WTC11 (cell line): Measurements from ENCODE around the gene RBBP4. TPM values are rescaled to one million over a fixed set of nuclear protein-coding genes. Genes with fewer than 3 reads are reported as not detected.
A peak's percentile ranks its signal among the peaks of the same experiment; 100 is the strongest.

Experiments
- ATAC-seq: fragments of 200-7000 bp; cut with Tn5 transposase; 2 replicates; pipeline ENCODE4 v1.10.0; 2021; ENCODE audit warnings: mild to moderate bottlenecking, moderate library complexity
- CTCF ChIA-PET: fragments of 300-600 bp; sonication (Branson Sonifier 250); formaldehyde crosslinking; loops from one replicate; lab custom pipeline; 2021; ENCODE audit warnings: antibody characterized with exemption; lab: Charles Lee
- POLR2A ChIA-PET: fragments of 350-600 bp; sonication (Branson Sonifier 250); formaldehyde crosslinking; loops from one replicate; lab custom pipeline; 2021; ENCODE audit warnings: antibody characterized with exemption; lab: Charles Lee
- DNase-seq: peaks from one replicate; pipeline ENCODE4 v3.0.0; 2021; ENCODE audit warnings: low spot score
- H3K27ac Mint-ChIP-seq: 2 replicates; pipeline ENCODE4 v1.8.0; 2021; ENCODE audit warnings: mixed read lengths
- H3K27me3 Mint-ChIP-seq: 2 replicates; pipeline ENCODE4 v1.8.0; 2021; ENCODE audit warnings: low read depth, mild to moderate bottlenecking, moderate library complexity, mixed read lengths
- H3K36me3 Mint-ChIP-seq: 2 replicates; pipeline ENCODE4 v1.8.0; 2021; ENCODE audit warnings: mixed read lengths
- H3K4me1 Mint-ChIP-seq: 2 replicates; pipeline ENCODE4 v1.8.0; 2022; ENCODE audit warnings: mixed read lengths
- H3K4me3 Mint-ChIP-seq: 2 replicates; pipeline ENCODE4 v1.8.0; 2021; ENCODE audit warnings: mild to moderate bottlenecking, moderate library complexity, mixed read lengths
- H3K9me3 Mint-ChIP-seq: 2 replicates; pipeline ENCODE4 v1.8.0; 2021; ENCODE audit warnings: mixed read lengths
- PRRX2 ChIP-seq: fragments of 250-450 bp; sonication (Bioruptor Pico); IDR thresholded peaks from 2 replicates; pipeline ENCODE4 v1.8.0; 2021; ENCODE audit warnings: mild to moderate bottlenecking
- RORB ChIP-seq: fragments of 250-450 bp; sonication (Bioruptor Pico); IDR thresholded peaks from 2 replicates; pipeline ENCODE4 v1.9.0; 2021; ENCODE audit warnings: mild to moderate bottlenecking
- SP1 ChIP-seq: sonication (generic); formaldehyde crosslinking; conservative IDR thresholded peaks from 2 replicates; pipeline ENCODE4 v1.8.1; 2022; ENCODE audit warnings: missing genetic modification reagents
- TCF7 ChIP-seq: sonication (generic); formaldehyde crosslinking; IDR thresholded peaks from 2 replicates; pipeline ENCODE4 v1.8.0; 2022; ENCODE audit warnings: mild to moderate bottlenecking, low read depth, missing genetic modification reagents, moderate library complexity
- TP53 ChIP-seq: sonication (generic); formaldehyde crosslinking; IDR thresholded peaks from 2 replicates; pipeline ENCODE4 v1.8.1; 2023; ENCODE audit warnings: mild to moderate bottlenecking, missing genetic modification reagents
- ZNF219 ChIP-seq: sonication (generic); formaldehyde crosslinking; IDR thresholded peaks from 2 replicates; pipeline ENCODE4 v1.8.0; 2023; ENCODE audit warnings: missing genetic modification reagents, mild to moderate bottlenecking, borderline replicate concordance
- ZNF423 ChIP-seq: fragments of 250-450 bp; sonication (Bioruptor Pico); IDR thresholded peaks from 2 replicates; pipeline ENCODE4 v2.1.2; 2022; ENCODE audit warnings: mild to moderate bottlenecking, moderate library complexity
- total RNA-seq: library from RNA; stranded (reverse); gene quantifications from 3 replicates; pipeline ENCODE4 v1.2.3, GENCODE V29; 2021
- TF ChIP-seq, protein P1 (sequence below): sonication (generic); formaldehyde crosslinking; IDR thresholded peaks from 2 replicates; pipeline ENCODE4 v1.8.0; 2023; ENCODE audit warnings: missing genetic modification reagents, mild to moderate bottlenecking, borderline replicate concordance
- TF ChIP-seq, protein P2 (sequence below): fragments of 250-450 bp; sonication (Bioruptor Pico); IDR thresholded peaks from 2 replicates; pipeline ENCODE4 v1.8.0; 2021; ENCODE audit warnings: mild to moderate bottlenecking
- TF ChIP-seq, protein P3 (sequence below): sonication (generic); formaldehyde crosslinking; IDR thresholded peaks from 2 replicates; pipeline ENCODE4 v1.8.1; 2023; ENCODE audit warnings: mild to moderate bottlenecking, missing genetic modification reagents, moderate library complexity
- TF ChIP-seq, protein P4 (sequence below): sonication (generic); formaldehyde crosslinking; IDR thresholded peaks from 2 replicates; pipeline ENCODE4 v1.8.1; 2023; ENCODE audit warnings: mild to moderate bottlenecking, missing genetic modification reagents, borderline replicate concordance
- TF ChIP-seq, protein P5 (sequence below): sonication (generic); formaldehyde crosslinking; IDR thresholded peaks from 2 replicates; pipeline ENCODE4 v1.8.1; 2022; ENCODE audit warnings: missing genetic modification reagents, borderline replicate concordance
- TF ChIP-seq, protein P6 (sequence below): sonication (generic); formaldehyde crosslinking; IDR thresholded peaks from 2 replicates; pipeline ENCODE4 v1.8.1; 2023; ENCODE audit warnings: mild to moderate bottlenecking, moderate library complexity, missing genetic modification reagents
- TF ChIP-seq, protein P7 (sequence below): sonication (generic); formaldehyde crosslinking; IDR thresholded peaks from 2 replicates; pipeline ENCODE4 v1.8.1; 2022; ENCODE audit warnings: mild to moderate bottlenecking, missing genetic modification reagents, moderate library complexity, borderline replicate concordance
- TF ChIP-seq, protein P8 (sequence below): sonication (generic); formaldehyde crosslinking; IDR thresholded peaks from 2 replicates; pipeline ENCODE4 v1.8.1; 2023; ENCODE audit warnings: mild to moderate bottlenecking, missing genetic modification reagents

RBBP4 gene
- total RNA-seq, 1 experiment from 2014 or later, result 331 TPM

DNA sequence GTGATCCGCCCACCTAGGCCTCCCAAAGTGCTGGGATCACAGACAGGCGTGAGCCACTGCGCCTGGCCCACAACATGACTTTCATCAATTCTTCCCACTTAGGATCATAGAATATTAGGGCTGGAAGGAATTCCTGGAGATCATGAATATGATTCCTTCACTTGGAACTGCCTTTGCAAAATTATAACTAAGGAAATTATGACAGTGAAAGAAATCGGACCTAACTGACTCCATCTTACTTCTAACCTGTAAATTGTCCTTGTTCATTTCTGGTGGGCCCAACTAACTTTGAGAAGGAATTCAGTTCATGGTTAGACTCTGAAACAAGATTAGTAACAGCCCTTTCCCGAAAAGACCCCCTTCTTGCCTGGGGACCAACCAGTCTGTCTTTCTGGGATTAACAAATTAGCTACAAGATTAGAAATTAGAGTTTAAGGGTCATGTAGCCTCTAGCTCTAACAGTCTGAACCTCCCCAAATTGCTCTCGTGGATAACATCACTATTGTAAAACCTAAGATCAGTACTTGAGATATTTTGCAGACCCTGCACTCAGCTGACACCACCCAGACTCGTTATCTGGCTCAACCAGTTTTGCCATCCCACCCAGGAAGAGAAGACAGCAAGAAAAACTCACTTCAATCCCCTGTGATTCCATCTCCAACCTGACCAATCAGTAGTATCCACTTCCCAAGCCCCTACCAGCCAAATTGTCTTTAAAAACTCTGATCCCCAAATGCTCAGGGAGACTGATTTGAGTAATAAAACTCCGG, 15.3 kb upstream of the RBBP4 start:
- DNase-seq, result no peak
- CTCF ChIA-PET, result interaction anchor here (1.1 kb wide), 1 partner anchor 115 kb away, joined by 3 read pairs; no protein-coding TSS in a partner anchor
- POLR2A ChIA-PET, result no interaction called here
- peak overlapping the region; percentile 52 for H3K27ac Mint-ChIP-seq
- H3K36me3 Mint-ChIP-seq, result peaks cover 8% of the 10 kb centered on the region; the same call in 1 of the 2 replicates
- peaks cover 53% of the 10 kb centered on the region for H3K4me1 Mint-ChIP-seq
- H3K4me3 Mint-ChIP-seq, result no peak overlapping the region
- ATAC-seq, result no peak
- no peaks in the 10 kb centered on the region for H3K27me3 Mint-ChIP-seq
- no peaks in the 10 kb centered on the region for H3K9me3 Mint-ChIP-seq
- TF ChIP-seq ZNF423 (CRISPR knock-in tag) (no peak), TCF7 (CRISPR knock-in tag) (no peak), PRRX2 (no peak), SP1 (CRISPR knock-in tag) (no peak), RORB (CRISPR knock-in tag) (no peak), TP53 (CRISPR knock-in tag) (no peak), ZNF219 (no peak)
- TF ChIP-seq, protein P1, sequence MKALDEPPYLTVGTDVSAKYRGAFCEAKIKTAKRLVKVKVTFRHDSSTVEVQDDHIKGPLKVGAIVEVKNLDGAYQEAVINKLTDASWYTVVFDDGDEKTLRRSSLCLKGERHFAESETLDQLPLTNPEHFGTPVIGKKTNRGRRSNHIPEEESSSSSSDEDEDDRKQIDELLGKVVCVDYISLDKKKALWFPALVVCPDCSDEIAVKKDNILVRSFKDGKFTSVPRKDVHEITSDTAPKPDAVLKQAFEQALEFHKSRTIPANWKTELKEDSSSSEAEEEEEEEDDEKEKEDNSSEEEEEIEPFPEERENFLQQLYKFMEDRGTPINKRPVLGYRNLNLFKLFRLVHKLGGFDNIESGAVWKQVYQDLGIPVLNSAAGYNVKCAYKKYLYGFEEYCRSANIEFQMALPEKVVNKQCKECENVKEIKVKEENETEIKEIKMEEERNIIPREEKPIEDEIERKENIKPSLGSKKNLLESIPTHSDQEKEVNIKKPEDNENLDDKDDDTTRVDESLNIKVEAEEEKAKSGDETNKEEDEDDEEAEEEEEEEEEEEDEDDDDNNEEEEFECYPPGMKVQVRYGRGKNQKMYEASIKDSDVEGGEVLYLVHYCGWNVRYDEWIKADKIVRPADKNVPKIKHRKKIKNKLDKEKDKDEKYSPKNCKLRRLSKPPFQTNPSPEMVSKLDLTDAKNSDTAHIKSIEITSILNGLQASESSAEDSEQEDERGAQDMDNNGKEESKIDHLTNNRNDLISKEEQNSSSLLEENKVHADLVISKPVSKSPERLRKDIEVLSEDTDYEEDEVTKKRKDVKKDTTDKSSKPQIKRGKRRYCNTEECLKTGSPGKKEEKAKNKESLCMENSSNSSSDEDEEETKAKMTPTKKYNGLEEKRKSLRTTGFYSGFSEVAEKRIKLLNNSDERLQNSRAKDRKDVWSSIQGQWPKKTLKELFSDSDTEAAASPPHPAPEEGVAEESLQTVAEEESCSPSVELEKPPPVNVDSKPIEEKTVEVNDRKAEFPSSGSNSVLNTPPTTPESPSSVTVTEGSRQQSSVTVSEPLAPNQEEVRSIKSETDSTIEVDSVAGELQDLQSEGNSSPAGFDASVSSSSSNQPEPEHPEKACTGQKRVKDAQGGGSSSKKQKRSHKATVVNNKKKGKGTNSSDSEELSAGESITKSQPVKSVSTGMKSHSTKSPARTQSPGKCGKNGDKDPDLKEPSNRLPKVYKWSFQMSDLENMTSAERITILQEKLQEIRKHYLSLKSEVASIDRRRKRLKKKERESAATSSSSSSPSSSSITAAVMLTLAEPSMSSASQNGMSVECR, result no peak
- TF ChIP-seq, protein P2, sequence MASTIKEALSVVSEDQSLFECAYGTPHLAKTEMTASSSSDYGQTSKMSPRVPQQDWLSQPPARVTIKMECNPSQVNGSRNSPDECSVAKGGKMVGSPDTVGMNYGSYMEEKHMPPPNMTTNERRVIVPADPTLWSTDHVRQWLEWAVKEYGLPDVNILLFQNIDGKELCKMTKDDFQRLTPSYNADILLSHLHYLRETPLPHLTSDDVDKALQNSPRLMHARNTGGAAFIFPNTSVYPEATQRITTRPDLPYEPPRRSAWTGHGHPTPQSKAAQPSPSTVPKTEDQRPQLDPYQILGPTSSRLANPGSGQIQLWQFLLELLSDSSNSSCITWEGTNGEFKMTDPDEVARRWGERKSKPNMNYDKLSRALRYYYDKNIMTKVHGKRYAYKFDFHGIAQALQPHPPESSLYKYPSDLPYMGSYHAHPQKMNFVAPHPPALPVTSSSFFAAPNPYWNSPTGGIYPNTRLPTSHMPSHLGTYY (CRISPR knock-in tag), result no peak
- TF ChIP-seq, protein P3, sequence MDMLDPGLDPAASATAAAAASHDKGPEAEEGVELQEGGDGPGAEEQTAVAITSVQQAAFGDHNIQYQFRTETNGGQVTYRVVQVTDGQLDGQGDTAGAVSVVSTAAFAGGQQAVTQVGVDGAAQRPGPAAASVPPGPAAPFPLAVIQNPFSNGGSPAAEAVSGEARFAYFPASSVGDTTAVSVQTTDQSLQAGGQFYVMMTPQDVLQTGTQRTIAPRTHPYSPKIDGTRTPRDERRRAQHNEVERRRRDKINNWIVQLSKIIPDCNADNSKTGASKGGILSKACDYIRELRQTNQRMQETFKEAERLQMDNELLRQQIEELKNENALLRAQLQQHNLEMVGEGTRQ (CRISPR knock-in tag), result no peak
- TF ChIP-seq, protein P4, sequence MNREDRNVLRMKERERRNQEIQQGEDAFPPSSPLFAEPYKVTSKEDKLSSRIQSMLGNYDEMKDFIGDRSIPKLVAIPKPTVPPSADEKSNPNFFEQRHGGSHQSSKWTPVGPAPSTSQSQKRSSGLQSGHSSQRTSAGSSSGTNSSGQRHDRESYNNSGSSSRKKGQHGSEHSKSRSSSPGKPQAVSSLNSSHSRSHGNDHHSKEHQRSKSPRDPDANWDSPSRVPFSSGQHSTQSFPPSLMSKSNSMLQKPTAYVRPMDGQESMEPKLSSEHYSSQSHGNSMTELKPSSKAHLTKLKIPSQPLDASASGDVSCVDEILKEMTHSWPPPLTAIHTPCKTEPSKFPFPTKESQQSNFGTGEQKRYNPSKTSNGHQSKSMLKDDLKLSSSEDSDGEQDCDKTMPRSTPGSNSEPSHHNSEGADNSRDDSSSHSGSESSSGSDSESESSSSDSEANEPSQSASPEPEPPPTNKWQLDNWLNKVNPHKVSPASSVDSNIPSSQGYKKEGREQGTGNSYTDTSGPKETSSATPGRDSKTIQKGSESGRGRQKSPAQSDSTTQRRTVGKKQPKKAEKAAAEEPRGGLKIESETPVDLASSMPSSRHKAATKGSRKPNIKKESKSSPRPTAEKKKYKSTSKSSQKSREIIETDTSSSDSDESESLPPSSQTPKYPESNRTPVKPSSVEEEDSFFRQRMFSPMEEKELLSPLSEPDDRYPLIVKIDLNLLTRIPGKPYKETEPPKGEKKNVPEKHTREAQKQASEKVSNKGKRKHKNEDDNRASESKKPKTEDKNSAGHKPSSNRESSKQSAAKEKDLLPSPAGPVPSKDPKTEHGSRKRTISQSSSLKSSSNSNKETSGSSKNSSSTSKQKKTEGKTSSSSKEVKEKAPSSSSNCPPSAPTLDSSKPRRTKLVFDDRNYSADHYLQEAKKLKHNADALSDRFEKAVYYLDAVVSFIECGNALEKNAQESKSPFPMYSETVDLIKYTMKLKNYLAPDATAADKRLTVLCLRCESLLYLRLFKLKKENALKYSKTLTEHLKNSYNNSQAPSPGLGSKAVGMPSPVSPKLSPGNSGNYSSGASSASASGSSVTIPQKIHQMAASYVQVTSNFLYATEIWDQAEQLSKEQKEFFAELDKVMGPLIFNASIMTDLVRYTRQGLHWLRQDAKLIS (CRISPR knock-in tag), result no peak
- TF ChIP-seq, protein P5, sequence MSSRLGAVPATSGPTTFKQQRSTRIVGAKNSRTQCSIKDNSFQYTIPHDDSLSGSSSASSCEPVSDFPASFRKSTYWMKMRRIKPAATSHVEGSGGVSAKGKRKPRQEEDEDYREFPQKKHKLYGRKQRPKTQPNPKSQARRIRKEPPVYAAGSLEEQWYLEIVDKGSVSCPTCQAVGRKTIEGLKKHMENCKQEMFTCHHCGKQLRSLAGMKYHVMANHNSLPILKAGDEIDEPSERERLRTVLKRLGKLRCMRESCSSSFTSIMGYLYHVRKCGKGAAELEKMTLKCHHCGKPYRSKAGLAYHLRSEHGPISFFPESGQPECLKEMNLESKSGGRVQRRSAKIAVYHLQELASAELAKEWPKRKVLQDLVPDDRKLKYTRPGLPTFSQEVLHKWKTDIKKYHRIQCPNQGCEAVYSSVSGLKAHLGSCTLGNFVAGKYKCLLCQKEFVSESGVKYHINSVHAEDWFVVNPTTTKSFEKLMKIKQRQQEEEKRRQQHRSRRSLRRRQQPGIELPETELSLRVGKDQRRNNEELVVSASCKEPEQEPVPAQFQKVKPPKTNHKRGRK (CRISPR knock-in tag), result no peak
- TF ChIP-seq, protein P6, sequence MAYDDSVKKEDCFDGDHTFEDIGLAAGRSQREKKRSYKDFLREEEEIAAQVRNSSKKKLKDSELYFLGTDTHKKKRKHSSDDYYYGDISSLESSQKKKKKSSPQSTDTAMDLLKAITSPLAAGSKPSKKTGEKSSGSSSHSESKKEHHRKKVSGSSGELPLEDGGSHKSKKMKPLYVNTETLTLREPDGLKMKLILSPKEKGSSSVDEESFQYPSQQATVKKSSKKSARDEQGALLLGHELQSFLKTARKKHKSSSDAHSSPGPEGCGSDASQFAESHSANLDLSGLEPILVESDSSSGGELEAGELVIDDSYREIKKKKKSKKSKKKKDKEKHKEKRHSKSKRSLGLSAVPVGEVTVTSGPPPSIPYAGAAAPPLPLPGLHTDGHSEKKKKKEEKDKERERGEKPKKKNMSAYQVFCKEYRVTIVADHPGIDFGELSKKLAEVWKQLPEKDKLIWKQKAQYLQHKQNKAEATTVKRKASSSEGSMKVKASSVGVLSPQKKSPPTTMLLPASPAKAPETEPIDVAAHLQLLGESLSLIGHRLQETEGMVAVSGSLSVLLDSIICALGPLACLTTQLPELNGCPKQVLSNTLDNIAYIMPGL (CRISPR knock-in tag), result no peak
- TF ChIP-seq, protein P7, sequence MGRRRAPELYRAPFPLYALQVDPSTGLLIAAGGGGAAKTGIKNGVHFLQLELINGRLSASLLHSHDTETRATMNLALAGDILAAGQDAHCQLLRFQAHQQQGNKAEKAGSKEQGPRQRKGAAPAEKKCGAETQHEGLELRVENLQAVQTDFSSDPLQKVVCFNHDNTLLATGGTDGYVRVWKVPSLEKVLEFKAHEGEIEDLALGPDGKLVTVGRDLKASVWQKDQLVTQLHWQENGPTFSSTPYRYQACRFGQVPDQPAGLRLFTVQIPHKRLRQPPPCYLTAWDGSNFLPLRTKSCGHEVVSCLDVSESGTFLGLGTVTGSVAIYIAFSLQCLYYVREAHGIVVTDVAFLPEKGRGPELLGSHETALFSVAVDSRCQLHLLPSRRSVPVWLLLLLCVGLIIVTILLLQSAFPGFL, result no peak
- TF ChIP-seq, protein P8, sequence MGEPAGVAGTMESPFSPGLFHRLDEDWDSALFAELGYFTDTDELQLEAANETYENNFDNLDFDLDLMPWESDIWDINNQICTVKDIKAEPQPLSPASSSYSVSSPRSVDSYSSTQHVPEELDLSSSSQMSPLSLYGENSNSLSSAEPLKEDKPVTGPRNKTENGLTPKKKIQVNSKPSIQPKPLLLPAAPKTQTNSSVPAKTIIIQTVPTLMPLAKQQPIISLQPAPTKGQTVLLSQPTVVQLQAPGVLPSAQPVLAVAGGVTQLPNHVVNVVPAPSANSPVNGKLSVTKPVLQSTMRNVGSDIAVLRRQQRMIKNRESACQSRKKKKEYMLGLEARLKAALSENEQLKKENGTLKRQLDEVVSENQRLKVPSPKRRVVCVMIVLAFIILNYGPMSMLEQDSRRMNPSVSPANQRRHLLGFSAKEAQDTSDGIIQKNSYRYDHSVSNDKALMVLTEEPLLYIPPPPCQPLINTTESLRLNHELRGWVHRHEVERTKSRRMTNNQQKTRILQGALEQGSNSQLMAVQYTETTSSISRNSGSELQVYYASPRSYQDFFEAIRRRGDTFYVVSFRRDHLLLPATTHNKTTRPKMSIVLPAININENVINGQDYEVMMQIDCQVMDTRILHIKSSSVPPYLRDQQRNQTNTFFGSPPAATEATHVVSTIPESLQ, result no peak
